Measurements from ENCODE around the gene SCUBE3. TPM values are rescaled to one million over a fixed set of nuclear protein-coding genes. Genes with fewer than 3 reads are reported as not detected.

Gene SCUBE3
- total RNA-seq, 1 donor from 2014 or later: 0.56 TPM

DNA sequence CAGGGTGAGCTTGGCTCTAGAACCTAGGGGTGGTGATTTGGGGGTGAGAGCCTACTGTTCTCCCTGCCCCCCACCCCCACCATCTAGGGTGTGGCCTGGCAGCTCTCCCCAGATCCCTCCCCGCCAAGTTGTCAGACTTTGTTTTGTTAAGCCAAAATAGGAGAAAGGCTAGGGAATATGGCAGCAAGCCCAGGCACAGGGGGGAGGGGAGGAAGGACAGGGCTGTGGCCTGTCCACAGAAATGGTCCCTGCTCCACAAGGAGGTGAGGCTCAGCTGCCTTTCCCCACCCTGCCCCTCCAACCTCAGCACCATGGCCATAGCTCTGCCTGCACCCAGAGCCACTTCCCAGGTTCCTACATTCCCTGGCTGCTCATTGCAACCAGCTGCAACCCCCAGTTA lies 17.2 kb downstream of the SCUBE3 start:
- intact Hi-C loops (cut with DNase I): no loop called here
- H3K4me1 ChIP-seq: peaks cover 7% of the 10 kb centered on the region
- no peak for TF ChIP-seq CTCF (IDR thresholded peaks at IDR 0.05)
- H3K9me3 ChIP-seq: no peaks in the 10 kb centered on the region
- ATAC-seq (no peak), DNase-seq (no peak)
- H3K27ac ChIP-seq: no peak overlapping the region
- H3K4me3 ChIP-seq: no peak overlapping the region
- H3K27me3 ChIP-seq (ENCODE audit: low read depth): no peaks in the 10 kb centered on the region
- H3K36me3 ChIP-seq: no peaks in the 10 kb centered on the region

DNA sequence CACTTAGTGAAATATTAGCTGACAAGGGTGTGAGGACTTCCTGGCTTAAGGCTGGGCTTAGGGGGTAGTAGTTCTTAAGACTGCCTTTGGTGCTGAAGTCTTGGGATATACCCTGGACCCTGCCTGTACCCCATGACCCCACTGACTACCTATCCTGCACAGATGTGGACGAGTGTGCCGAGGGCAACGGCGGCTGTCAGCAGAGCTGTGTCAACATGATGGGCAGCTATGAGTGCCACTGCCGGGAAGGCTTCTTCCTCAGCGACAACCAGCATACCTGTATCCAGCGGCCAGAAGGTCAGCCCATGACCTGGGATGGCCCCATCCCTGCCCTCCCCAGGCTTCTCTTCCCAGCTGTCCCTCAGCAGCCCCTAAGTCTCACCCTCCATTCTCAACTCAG lies 17.8 kb downstream of the SCUBE3 start:
- Histone ChIP-seq H3K4me3 (no peak overlapping the region), H3K9me3 (no peaks in the 10 kb centered on the region), H3K27me3 (ENCODE audit: low read depth) (no peaks in the 10 kb centered on the region), H3K36me3 (no peaks in the 10 kb centered on the region), H3K27ac (no peak overlapping the region), H3K4me1 (peaks cover 7% of the 10 kb centered on the region)
- intact Hi-C loops (cut with DNase I): no loop called here
- ATAC-seq: no peak
- no peak for DNase-seq
- no peak for TF ChIP-seq CTCF (IDR thresholded peaks at IDR 0.05)

- no peak for ATAC-seq
- peaks cover 23% of the 10 kb centered on the region for H3K4me1 ChIP-seq
- no peak overlapping the region for H3K27ac ChIP-seq
Measured at GRCh38 chr6:35234901-35235300, 21.1 kb downstream of the SCUBE3 start.

DNA sequence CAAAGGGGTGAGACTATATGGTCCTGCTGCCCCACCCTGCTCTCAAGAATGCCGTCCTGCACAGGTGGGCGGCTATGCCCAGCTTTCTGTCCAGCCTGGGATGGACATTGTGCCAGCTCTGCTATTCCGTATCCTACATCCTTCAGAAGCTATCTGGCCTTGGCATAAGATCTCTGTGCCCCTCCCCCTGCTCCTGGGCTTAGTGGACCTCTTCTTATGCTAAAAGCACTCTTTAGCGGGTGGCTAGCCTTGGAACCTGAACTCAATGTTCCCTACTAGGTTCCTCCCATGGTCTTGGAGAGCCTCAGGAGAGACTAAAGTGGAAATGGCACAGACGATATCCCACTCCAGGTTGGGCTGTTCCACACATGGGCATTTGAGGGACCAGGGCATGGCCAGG lies 22.5 kb downstream of the SCUBE3 start:
- no peaks in the 10 kb centered on the region for H3K27me3 ChIP-seq (ENCODE audit: low read depth)
- intact Hi-C loops (cut with DNase I): no loop called here
- no peak for TF ChIP-seq CTCF (IDR thresholded peaks at IDR 0.05)
- no peak overlapping the region for H3K4me3 ChIP-seq
- DNase-seq (no peak), ATAC-seq (no peak)
- H3K36me3 ChIP-seq: no peaks in the 10 kb centered on the region
- no peaks in the 10 kb centered on the region for H3K9me3 ChIP-seq
- no peak overlapping the region for H3K27ac ChIP-seq
- H3K4me1 ChIP-seq: peaks cover 32% of the 10 kb centered on the region

More at GRCh38 chr6:35234901-35235300, 21.1 kb downstream of the SCUBE3 start:
- no peaks in the 10 kb centered on the region for H3K9me3 ChIP-seq
- DNase-seq: no peak
- no peak overlapping the region for H3K4me3 ChIP-seq
- TF ChIP-seq CTCF (IDR thresholded peaks at IDR 0.05): no peak
- H3K36me3 ChIP-seq: no peaks in the 10 kb centered on the region
- intact Hi-C loops (cut with DNase I): no loop called here
- no peaks in the 10 kb centered on the region for H3K27me3 ChIP-seq (ENCODE audit: low read depth)

DNA sequence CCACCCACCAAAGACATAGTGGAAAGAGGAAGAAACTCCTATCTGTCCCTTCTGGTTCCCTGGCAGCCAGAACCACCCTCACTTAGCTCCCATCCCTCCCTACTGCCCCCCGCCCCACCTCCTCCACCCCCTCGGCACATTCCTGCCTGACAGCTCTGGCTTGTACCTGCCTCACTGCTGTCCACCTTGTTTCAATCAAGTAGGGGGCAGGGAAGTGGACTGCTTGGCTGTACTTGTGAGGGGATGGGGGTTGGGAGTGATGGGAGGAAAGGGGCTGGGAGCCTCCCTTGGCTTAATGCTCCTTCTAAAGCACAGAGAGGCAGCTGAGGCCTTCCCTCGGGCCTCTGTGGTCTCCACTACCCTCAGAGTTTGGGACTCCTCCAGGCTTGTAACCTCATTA lies 23.7 kb downstream of the SCUBE3 start:
- H3K4me1 ChIP-seq: peaks cover 37% of the 10 kb centered on the region
- DNase-seq (no peak), ATAC-seq (no peak)
- no peaks in the 10 kb centered on the region for H3K9me3 ChIP-seq
- H3K27me3 ChIP-seq (ENCODE audit: low read depth): no peaks in the 10 kb centered on the region
- intact Hi-C loops (cut with DNase I): no loop called here
- H3K4me3 ChIP-seq: no peak overlapping the region
- no peaks in the 10 kb centered on the region for H3K36me3 ChIP-seq
- H3K27ac ChIP-seq: no peak overlapping the region
- TF ChIP-seq CTCF (IDR thresholded peaks at IDR 0.05): no peak

DNA sequence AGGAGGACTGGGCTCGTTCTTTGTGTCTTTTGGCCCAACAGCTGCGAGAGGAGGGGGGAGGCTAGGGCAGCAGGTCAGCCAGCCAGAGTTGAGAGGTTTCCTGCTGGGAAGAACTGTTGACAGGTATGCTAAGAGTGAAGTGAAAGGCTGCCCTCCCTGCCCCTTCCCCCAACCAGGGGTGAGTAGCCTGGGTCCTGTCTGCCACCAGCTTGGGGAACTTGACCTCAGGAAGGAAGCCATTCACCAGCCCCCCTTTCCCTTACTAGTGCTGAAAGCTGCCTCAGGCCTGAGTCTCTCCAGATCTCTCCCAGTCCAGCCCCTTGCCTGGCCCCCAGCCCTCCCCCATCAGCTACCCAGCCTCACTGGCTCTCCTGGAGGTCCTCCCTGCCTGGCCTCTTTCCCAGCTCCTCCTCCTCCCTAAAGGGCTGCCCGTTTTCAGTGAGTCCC lies 25.1 kb downstream of the SCUBE3 start:
- DNase-seq (no peak), ATAC-seq (peak; percentile 33 to 34)
- H3K27ac ChIP-seq: no peak overlapping the region
- no peaks in the 10 kb centered on the region for H3K27me3 ChIP-seq (ENCODE audit: low read depth)
- TF ChIP-seq CTCF (IDR thresholded peaks at IDR 0.05): no peak
- intact Hi-C loops (cut with DNase I): no loop called here
- peaks cover 37% of the 10 kb centered on the region for H3K4me1 ChIP-seq
- no peak overlapping the region for H3K4me3 ChIP-seq
- H3K36me3 ChIP-seq: peaks cover 5% of the 10 kb centered on the region
- no peaks in the 10 kb centered on the region for H3K9me3 ChIP-seq

All from lower lobe of right lung (tissue), 2 donors.